NCI-H2107 treated with DMSO at 0.1 percent for 48 hours (cell line): ENCODE data around the gene CAMTA1.

Experiments used
- DNase-seq: peaks from one replicate; lab custom pipeline; 2025; ENCODE audit not compliant: unreplicated experiment; lab: John Stamatoyannopoulos, UW

CAMTA1 gene

DNA sequence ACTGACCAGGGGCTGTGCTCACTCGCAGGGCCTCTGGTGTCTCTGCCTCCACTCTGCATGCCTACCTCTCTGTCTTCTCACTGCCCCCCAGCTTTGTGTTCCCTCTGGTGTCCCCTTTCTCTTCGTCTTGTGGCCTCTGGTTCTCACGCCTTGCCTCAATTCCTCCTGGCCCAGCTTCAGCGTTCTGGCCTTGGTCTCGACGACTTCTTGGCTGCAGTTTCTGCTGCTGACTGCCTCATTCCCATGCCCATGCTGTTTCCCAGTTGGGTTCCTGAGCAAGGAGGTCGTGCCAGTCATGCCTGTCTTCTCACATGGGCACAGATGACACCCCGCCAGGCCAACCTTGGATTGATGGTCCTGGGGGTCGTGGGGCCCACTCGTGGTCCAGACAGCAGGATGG is 562.8 kb downstream of the CAMTA1 start:
- DNase-seq, result no peak

GRCh38 chr1:7348580-7348979 is 563.3 kb downstream of the CAMTA1 start:
- DNase-seq, result no peak

- no peak for DNase-seq
Measured at GRCh38 chr1:7350804-7351203, 565.5 kb downstream of the CAMTA1 start.

DNA sequence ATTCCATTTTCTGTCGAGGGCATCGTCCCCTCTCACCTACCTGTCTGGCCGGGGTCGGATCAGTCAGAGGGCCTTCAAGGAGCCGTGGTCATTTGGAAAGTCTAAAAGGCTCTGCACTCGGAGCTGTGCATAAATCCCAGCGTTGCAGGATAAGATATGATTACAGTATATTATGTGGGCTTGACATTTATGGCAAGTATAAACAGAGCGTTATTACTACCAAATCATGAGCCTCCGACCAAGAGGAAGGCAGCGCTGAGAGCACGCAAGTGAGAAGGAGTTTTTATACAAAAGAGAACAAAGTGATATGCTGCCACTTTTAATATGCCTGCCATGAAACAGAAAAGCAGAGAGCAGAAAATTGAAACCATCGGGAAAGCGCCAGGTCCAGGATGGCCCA is 566.4 kb downstream of the CAMTA1 start:
- DNase-seq, result no peak

GRCh38 chr1:7352364-7352763 is 567.1 kb downstream of the CAMTA1 start:
- no peak for DNase-seq

- no peak for DNase-seq
Measured at GRCh38 chr1:7352974-7353373, 567.7 kb downstream of the CAMTA1 start.

- no peak for DNase-seq
Measured at GRCh38 chr1:7355646-7356045, 570.4 kb downstream of the CAMTA1 start.

DNA sequence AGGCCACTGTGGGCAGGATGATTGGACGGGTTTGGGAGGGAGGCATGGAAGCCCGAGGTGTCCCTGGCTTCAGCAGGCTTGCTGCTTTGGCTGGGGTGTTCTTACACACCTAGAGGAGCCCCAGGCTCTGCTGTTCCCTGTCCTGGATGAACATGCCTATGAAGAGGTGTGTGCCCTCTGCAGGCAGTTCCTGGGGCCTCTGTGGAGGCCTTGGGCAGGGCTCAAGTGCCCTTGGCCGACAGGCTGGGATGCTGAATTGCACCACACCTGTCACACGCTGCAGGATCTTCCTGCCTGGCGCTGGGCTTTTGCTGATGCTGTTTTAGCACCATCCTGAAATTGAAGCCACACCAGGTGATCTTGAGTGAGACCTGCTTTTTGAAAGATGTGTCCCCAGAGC is 570.8 kb downstream of the CAMTA1 start:
- DNase-seq, result no peak

DNA sequence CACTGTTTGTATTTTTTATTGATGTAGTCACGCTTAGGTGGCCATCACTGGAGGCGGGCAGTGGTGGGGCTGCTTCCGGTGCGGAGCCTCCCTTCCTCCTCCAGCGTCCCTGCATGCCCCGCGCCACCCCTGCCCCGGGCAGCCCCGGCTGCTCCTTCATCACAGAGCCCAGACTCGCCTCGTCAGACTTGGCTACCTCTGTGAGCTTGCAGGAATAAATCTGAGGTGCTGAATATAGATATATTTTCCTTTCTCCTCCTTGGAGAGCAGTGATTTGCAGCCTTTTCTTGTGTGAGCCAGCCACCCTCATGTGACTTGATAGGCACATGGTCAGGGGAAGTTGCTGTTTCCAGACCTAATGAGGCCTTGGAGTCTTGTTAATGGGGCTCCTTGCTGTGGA is 573.2 kb downstream of the CAMTA1 start:
- no peak for DNase-seq

- DNase-seq, result no peak
Measured at GRCh38 chr1:7360526-7360925, 575.3 kb downstream of the CAMTA1 start.

- DNase-seq, result no peak
Measured at GRCh38 chr1:7362947-7363346, 577.7 kb downstream of the CAMTA1 start.

- no peak for DNase-seq
Measured at GRCh38 chr1:7363450-7363849, 578.2 kb downstream of the CAMTA1 start.

GRCh38 chr1:7365706-7366105 is 580.5 kb downstream of the CAMTA1 start:
- DNase-seq, result no peak

GRCh38 chr1:7366286-7366954 is 581.2 kb downstream of the CAMTA1 start:
- DNase-seq, result no peak

DNA sequence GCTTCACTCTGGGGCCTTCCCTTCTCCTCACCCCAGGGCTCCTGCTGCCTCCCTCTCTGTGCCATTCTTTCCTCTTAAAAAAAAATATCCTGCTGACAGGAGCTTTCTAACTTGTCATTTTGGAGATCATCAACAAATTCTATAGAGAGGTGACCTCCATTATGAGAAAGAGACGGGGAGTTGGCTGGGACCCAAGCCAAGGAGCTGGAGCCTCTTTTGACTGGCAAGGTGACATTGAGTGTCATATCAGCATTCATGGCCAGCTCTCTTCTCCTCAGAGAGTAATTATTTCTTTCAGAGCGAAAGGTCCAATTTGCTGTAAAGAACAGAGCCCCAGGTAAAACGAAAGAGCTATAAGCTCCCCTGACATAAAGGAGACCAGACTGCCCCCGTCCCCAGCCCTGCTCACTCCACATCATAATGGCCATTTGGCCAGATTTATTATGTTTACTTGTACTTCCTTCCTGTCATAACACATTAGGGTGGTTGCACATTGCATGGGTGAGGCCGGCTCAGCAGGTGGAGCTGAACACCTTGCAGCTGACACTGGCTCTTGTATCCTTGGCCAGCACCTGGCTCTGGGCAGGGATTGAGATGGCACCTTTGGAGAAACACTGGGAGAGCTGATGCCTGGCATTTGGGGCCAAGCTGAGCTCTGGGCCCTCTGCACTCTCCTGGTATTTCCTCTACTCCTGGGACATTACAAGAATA is 581.9 kb downstream of the CAMTA1 start:
- DNase-seq, result no peak

DNA sequence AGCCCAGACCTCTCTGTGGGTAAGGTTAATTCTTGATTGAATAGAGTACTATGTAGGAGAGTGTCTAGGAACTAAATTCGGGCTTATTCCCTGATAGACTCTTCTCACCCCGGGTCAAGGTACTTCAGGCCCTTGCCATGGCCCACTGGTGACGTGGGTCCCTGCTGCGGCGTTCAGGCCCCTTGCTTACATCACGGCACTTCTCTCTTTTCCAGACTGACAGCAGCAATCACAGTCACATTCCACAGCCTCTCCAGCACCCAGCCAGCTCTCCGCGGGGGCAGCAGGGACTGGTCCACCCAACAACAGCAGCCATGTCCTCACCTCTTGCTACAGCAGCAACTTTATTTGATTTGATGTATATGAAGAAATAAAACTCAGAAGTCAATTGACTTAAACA is 584.6 kb downstream of the CAMTA1 start:
- DNase-seq, result no peak

DNA sequence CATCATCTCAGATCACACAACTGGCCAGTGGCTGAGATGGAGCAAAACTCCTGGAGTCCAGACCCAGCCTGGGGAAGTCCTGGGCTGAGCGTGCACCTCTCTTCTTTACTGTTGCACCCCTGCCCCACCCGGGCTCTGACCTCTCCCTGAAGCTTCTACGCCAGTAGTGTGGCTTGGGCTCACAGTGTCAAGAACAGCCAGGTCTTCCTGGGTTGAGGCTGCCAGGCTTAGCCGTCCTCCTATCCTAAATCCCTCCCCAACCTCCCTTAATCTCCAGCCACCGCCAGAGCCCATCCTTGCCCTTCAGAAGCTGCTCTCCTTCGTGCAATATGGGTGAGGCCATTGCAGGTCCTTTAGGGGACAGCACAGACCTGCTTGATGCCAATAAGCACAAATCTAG is 586.7 kb downstream of the CAMTA1 start:
- DNase-seq, result no peak

- no peak for DNase-seq
Measured at GRCh38 chr1:7372477-7373120, 587.3 kb downstream of the CAMTA1 start.

- no peak for DNase-seq
Measured at GRCh38 chr1:7373251-7373650, 588.0 kb downstream of the CAMTA1 start.

DNA sequence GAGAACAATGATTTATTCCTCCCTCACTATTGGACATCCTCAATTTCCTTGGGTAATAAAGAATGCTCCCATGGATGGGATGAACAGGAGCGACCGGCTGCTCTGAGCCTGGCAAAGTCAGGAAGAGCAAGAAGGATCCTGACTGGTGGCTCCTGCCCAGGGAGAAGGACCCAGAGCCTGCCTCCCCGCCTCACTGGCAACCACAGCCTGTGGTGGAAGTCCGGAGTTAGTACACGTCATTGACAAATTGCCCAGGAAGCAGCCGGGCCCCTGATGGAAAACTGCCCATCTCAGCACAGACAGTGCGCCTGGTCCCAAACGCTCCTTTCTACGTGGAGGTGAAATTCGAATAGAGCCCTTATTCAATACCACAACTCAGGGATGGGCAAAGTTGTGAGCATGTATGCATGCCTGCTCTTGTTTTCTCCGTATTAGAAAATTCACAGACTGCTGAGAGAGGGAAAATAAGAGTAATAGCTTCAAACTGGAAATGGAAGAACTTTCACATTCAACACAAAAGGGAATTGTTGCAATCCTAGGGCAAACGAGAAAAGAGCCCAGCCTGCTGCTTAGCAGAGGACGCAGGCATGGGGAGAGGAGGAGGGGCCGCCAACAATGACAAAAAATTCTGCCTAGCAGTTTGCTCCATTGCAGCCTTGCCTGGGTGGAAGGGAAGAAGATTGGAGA is 588.8 kb downstream of the CAMTA1 start:
- DNase-seq, result no peak

GRCh38 chr1:7374563-7375160 is 589.4 kb downstream of the CAMTA1 start:
- no peak for DNase-seq
